PC-3 (cell line): Measurements from ENCODE around the gene CERT1.

Source experiments
- EZH2 ChIP-seq: fragments of 300-600 bp; sonication (generic); IDR thresholded peaks from one replicate; pipeline ENCODE4 v1.6.1; 2017; ENCODE audit warnings: antibody characterized with exemption, mild to moderate bottlenecking, low read length; ENCODE audit not compliant: unreplicated experiment
- TF ChIP-seq, protein P1 (sequence below): fragments of 300-600 bp; sonication (generic); conservative IDR thresholded peaks from 2 replicates; pipeline ENCODE4 v1.5.1; 2017; ENCODE audit warnings: antibody characterized with exemption, low read depth, mild to moderate bottlenecking, low read length

DNA sequence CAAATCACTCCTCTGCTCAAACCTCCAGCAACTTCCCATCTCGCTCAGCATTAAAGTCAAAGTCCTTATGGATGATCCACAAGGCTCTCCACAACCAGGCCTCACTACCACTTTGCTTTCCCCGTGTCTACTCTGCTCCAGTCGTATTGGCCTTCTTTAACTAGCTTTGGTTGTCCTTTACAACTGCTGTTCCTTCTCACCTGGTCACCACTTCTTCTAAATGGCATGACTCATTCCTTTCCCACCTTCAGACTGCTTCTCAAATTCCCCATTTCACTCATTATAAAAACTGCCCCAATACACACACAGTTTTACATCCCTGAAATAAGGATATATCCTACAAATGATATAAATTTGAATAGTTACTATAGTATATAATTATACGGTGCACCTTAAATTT is 30.4 kb downstream of the CERT1 start:
- no peak for TF ChIP-seq EZH2
- TF ChIP-seq, protein P1, sequence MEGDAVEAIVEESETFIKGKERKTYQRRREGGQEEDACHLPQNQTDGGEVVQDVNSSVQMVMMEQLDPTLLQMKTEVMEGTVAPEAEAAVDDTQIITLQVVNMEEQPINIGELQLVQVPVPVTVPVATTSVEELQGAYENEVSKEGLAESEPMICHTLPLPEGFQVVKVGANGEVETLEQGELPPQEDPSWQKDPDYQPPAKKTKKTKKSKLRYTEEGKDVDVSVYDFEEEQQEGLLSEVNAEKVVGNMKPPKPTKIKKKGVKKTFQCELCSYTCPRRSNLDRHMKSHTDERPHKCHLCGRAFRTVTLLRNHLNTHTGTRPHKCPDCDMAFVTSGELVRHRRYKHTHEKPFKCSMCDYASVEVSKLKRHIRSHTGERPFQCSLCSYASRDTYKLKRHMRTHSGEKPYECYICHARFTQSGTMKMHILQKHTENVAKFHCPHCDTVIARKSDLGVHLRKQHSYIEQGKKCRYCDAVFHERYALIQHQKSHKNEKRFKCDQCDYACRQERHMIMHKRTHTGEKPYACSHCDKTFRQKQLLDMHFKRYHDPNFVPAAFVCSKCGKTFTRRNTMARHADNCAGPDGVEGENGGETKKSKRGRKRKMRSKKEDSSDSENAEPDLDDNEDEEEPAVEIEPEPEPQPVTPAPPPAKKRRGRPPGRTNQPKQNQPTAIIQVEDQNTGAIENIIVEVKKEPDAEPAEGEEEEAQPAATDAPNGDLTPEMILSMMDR = no peak
